ENCODE measurements around the gene PRRX2.

PRRX2 gene

DNA sequence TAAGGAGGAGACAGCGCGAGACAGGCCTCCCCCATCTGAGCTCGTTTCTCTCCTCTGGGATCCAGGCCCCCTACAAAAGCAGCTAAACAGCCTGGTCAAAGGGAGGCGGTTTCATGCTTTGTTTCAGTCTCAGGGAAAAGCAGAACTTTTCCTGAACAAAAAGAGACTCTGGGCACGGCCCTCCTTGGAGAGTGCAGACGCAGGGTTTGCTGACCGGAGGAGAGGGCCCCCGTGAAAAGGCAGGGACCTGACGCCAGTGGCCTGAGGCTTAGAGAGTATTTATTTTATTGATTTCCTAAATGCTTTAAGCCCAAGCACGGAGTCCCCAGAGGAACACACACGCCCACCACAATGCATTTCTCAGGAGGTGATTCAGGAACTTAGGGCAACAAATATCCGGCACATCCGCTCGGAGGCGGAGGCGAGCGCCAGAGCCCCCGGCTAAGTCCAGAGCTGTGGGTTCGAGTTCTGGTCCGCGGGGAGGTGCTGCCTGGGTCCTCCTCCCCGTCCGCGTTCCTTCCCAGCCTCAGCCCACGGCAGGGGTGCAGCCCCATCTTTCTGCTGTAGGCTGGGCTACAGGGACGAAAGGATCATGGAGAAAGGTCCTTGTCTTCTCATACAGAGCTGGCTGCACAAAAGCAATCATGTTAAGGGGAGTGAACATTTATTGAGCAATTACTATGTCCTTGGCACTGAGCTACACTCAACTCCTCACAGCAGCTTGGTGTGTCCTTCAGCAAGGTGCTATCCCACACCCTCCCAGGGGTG is 47.4 kb downstream of the PRRX2 start:
- no peak for DNase-seq

GRCh38 chr9:129713402-129713679 is 47.9 kb downstream of the PRRX2 start:
- DNase-seq: no peak

DNA sequence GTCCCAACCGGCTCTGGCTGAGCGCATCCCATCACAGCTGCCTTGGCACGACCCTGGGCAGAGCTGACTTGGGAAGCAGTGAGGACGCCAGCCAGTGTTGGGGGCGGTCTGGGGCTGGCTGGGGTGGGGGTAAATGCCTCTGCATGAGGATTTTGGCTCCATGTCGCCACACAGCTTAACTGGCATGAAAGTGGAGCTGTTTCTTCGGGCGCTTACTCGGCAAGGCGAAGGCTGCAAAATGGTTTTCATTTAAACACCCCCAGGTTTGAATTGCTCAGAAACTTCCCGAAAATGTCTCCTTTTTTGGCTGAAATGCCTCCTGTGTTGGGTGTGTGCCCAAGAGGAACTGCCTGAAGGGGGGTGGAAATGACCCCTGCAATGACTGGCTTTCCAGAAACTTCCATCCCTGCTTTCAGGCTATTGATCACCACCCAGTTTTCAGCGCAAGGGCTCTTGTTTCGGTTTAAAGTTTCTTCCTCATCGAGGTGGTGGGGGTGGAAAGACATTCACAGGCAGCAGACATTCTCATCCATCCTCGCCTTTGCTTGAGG is 49.1 kb downstream of the PRRX2 start:
- no peak for DNase-seq

DNA sequence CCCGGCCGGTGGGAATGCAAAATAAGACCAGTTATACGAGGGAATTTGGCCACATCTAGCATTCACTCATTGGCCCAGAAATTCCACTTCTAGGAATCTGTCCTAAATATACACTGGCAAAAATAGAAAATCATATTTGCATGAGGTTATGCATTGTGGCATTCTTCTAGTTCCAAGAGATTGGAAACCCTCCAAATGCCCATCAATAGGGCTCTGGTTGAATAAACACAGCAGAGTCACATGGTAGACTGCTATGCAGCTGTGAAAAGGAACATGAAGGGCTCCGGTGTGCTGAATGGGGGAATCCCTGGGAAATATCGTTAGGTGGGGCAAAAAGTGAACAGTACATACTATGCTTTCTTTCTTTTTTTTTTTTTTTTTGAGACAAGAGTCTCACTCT is 50.6 kb downstream of the PRRX2 start:
- no peak for DNase-seq

DNA sequence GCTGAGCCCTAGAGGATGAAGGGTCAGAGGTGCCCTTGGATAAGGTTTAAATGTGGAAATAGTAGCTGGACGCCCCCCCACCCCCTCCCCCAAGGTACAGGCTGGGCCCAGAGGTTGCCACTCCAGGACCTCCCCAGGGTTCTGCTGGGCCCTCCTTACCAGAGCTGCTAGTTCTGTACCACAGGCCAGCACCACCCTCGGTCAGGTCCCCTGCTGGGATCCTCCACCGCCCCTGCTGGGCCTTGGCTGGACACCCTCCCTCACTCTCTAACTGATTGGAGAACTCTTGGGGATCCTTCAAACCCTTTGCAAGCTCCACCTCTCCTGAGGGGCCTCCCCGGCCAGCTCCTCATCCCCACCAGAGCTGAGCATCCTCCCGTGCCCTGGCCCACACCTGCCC is 52.5 kb downstream of the PRRX2 start:
- no peak for DNase-seq

DNA sequence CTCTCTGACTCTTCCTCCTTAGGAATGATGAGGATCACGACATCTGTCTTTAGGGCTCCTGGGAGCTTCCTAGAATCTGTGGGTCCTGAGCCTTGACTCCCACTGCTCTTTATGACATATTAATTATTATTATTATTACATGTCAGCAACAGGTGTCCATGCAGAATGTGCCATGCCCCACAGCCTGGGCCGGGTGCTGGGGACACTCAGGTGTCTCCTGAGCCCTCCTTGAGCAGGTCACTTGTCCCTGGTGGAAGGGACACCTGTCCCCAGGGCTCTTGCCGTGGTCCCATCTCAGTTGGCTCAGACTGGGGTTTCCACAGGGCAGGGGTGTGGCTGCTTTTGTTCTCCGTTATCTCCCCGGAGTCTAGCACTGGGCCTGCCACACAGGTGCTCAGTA is 53.2 kb downstream of the PRRX2 start:
- no peak for DNase-seq

DNA sequence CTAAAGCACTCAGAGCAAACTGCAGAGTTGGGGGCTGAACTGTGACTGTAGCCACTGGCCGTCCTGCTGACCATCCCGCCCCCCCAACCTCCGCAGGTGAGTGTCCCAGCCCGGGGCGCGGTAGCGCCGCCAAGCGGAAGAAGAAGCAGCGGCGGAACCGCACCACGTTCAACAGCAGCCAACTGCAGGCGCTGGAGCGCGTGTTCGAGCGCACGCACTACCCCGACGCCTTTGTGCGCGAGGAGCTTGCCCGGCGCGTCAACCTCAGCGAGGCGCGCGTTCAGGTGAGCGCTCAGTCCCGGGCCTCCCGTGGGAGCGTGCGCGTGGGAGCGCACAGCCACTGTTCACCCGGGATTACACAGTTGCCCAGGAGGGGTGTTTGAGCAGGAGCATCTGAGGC is 53.7 kb downstream of the PRRX2 start:
- DNase-seq: no peak

- no peak for DNase-seq
These were observed 54.9 kb downstream of the PRRX2 start for GRCh38 chr9:129720181-129720864.

- no peak for DNase-seq
These were observed 55.6 kb downstream of the PRRX2 start for GRCh38 chr9:129720865-129721545.

- no peak for DNase-seq
These were observed 57.5 kb downstream of the PRRX2 start for GRCh38 chr9:129722913-129723312.

GRCh38 chr9:129724456-129725190 is 59.2 kb downstream of the PRRX2 start:
- DNase-seq: no peak

DNA sequence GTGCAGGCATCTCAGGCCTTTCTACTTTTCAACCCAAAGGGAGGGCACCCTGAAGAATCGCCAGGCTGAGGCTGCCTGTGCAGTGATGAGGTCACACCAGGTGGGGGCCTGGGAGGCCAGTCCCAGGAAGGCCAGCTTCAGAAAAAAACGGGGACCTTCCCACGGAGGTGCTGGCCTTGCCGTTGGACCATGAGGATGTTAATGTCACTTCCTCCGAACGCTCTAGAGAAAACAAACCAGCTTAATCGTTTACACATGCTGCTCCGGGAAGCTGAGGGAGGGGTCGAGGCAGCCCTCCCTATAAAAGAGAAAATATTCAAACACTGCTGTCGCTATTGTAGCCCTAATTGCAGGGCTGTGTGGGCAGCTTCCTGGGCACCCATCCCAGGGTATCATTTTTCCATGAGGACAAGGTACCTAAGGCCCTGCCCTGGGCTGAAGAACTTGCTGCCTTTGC is 60.4 kb downstream of the PRRX2 start:
- no peak for DNase-seq

DNA sequence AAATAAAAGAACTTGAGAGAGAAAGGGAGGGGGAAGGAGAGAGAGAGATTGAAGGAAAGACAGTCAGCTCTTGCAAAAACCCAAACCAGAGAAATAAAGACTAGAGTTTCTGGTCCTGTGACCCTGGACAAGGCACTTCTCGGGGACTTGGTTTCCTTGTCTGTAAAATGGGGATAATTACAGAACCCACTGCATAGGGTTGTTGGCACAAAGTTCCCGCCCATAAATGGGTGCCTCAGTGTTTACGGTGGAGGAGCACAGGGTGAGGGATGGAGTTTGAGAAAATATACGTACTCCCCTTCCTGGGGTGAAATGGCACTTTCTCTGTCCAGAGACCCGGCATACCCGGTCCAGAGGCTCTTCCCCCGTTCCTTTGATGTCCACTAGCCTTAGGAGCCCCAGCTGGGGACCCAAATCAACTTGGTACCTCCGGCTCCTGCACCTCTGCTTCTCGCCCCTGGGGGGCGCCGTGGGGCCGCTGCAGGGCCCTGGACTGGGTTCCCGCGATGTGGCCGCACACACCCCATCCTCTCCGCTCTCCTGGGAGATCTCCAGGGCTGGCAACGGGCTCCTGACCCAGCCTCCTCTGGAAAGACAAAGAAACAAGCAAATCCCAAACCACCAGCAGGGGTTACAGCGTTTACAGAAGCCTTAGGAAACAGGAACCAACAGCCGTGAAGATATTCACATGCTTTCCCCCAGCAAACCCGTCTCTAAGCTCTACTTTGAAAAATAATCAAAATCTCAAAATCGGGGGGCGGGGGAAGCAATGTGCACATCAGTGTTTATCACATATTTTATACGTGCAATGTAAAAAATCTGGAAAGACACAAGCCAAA is 61.1 kb downstream of the PRRX2 start:
- peak; percentile 66 for DNase-seq

- no peak for DNase-seq
These were observed 63.3 kb downstream of the PRRX2 start for GRCh38 chr9:129728744-129729143.

DNA sequence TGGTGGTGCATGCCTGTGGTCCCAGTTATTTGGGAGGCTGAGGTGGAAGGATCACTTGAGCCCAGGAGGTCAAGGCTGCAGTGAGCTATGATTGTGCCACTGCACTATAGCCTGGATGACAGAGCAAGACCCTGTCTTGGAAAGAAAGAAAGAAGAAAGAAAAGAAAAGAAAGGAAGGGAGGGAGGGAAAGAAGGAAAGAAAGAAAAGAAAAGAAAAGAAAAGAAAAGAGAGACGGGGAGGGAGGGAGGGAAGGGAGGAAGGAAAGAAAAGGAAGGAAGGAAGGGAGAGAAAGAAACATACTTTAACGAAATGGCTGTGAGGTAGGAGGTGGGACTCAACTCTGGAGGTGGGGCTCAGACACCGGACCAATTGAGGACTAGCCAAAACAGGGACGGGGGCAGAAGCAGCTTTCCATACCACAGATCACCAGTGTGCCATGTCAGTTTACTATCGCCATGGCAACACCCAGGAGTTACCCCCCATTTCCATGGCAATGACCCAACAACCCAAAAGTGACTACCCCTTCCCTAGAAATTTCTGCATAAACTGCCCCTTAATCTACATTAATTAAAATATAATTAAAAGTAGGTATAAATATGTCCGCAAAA is 66.1 kb downstream of the PRRX2 start:
- DNase-seq: no peak

GRCh38 chr9:129732100-129732499 is 66.7 kb downstream of the PRRX2 start:
- DNase-seq: no peak

DNA sequence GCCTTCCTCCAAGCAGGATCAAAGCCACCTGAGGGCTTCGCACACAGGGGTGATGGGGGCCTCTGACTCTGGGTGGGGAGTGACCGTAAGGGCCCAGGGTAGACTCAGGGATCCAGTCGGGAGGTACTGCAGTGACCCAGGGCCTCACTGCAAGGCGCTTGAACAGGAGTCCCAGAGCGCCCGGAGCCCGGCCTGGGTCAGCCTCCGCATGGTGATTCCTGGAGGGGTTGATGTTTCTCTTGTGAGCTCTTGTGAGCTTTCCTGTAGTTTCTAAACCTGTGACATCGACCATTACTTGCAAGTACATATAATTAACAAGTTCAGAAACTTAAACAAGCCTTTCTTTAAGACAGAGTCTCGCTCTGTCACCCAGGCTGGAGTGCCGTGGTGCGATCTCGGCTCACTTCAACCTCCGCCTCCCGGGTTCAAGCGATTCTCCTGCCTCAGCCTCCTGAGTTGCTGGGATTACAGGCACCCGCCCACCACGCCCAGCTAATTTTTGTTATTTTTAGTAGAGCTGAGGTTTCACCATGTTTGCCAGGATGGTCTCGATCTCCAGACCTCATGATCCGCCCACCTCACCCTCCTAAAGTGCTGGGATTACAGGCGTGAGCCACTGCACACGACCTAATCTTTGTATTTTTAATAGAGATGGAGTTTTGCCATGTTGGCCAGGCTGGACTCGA is 67.6 kb downstream of the PRRX2 start:
- DNase-seq: no peak

DNA sequence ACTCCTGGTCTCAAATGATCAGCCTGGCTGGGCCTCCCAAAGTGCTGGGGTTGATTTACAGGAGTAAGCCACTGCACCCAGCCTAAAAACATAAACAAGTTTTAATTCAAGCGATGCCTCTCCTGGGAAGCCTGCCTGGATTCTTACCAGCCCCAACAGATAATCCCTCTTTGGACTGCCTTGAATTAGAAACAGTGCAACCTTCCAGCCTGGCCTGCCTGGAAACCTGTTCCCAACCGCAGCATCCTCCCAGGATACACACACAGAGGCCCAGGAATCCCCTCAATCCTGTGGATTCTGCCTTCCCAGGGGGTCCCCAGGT is 68.1 kb downstream of the PRRX2 start:
- no peak for DNase-seq

DNA sequence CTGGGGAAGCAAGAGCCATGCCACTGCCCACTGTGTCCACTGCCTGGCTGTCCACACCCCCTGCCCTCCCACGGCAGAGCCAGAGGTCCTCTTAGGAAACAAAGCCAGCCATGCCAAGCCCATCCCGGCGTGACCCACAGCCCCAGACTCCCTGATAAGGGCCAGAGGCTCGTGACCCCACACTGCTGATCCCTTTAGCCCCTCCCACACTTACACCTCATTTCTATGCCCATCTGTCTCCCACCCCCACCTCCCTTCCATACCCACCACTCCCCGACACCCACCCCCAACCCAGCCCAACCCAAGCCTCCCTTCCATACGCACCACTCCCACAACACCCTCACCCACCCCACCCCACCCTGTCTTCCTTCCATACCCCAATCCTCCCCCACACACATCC is 70.1 kb downstream of the PRRX2 start:
- DNase-seq: no peak

DNA sequence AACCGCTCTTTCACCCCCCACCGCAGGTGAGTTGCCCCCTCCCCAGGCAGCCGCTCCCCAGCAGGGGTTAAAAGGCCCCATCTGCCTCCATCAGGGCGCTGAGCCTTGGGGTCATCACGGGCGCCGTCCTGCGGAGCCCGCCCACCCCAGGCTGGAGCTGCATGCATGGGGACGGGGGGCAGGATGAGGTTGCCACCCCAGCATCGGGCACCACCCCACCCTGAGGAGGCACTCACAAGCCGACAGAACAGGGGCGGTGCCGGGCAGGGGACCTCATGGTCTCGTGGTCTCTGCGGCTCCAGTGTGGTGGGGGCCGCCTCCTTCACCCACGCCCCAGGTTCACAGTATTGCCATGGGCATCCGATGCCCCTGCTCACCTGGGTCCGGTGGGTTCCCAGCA is 70.9 kb downstream of the PRRX2 start:
- DNase-seq: no peak
